Measurements from ENCODE around the gene OSCP1.

OSCP1 gene

GRCh38 chr1:36440044-36440443 lies 10.2 kb downstream of the OSCP1 start:
- no peak for DNase-seq (ENCODE audit: low read depth in 1 of 2, low spot score in 1 of 2)
- no peak overlapping the region for H3K4me3 ChIP-seq (replicated peaks; ENCODE audit: insufficient read depth, low read length)
- TF ChIP-seq CTCF (IDR thresholded peaks at IDR 0.05; ENCODE audit: insufficient read depth, low read length) (no peak), GABPA (IDR thresholded peaks at IDR 0.05; ENCODE audit: low read depth) (no peak), POLR2AphosphoS5 (IDR thresholded peaks at IDR 0.05; ENCODE audit: low read depth) (no peak), REST (IDR thresholded peaks at IDR 0.05; ENCODE audit: insufficient replicate concordance, low read depth) (no peak), SPI1 (IDR thresholded peaks at IDR 0.05; ENCODE audit: borderline replicate concordance, low read depth) (no peak)
- no peak overlapping the region for H3K27ac ChIP-seq (replicated peaks)
- H3K27me3 ChIP-seq (ENCODE audit: insufficient read depth, poor library complexity, severe bottlenecking): no peaks in the 10 kb centered on the region

GRCh38 chr1:36438715-36439114 lies 11.5 kb downstream of the OSCP1 start:
- H3K27me3 ChIP-seq (ENCODE audit: insufficient read depth, poor library complexity, severe bottlenecking): no peaks in the 10 kb centered on the region
- H3K4me3 ChIP-seq (replicated peaks; ENCODE audit: insufficient read depth, low read length): no peak overlapping the region
- H3K27ac ChIP-seq (replicated peaks): no peak overlapping the region
- TF ChIP-seq REST (IDR thresholded peaks at IDR 0.05; ENCODE audit: insufficient replicate concordance, low read depth) (no peak), SPI1 (IDR thresholded peaks at IDR 0.05; ENCODE audit: borderline replicate concordance, low read depth) (no peak), POLR2AphosphoS5 (IDR thresholded peaks at IDR 0.05; ENCODE audit: low read depth) (no peak), GABPA (IDR thresholded peaks at IDR 0.05; ENCODE audit: low read depth) (no peak)
- DNase-seq (ENCODE audit: low read depth in 1 of 2, low spot score in 1 of 2): no peak

GRCh38 chr1:36436821-36437220 lies 13.4 kb downstream of the OSCP1 start:
- DNase-seq (ENCODE audit: low read depth in 1 of 2, low spot score in 1 of 2): no peak
- Histone ChIP-seq H3K4me3 (replicated peaks; ENCODE audit: insufficient read depth, low read length) (no peak overlapping the region), H3K27ac (replicated peaks) (no peak overlapping the region), H3K27me3 (ENCODE audit: insufficient read depth, poor library complexity, severe bottlenecking) (no peaks in the 10 kb centered on the region)
- TF ChIP-seq SPI1 (IDR thresholded peaks at IDR 0.05; ENCODE audit: borderline replicate concordance, low read depth) (no peak), REST (IDR thresholded peaks at IDR 0.05; ENCODE audit: insufficient replicate concordance, low read depth) (no peak), CTCF (IDR thresholded peaks at IDR 0.05; ENCODE audit: insufficient read depth, low read length) (no peak), GABPA (IDR thresholded peaks at IDR 0.05; ENCODE audit: low read depth) (no peak), POLR2AphosphoS5 (IDR thresholded peaks at IDR 0.05; ENCODE audit: low read depth) (no peak)
